ENCODE measurements around the gene ATP6V0E2.

ATP6V0E2 gene

DNA sequence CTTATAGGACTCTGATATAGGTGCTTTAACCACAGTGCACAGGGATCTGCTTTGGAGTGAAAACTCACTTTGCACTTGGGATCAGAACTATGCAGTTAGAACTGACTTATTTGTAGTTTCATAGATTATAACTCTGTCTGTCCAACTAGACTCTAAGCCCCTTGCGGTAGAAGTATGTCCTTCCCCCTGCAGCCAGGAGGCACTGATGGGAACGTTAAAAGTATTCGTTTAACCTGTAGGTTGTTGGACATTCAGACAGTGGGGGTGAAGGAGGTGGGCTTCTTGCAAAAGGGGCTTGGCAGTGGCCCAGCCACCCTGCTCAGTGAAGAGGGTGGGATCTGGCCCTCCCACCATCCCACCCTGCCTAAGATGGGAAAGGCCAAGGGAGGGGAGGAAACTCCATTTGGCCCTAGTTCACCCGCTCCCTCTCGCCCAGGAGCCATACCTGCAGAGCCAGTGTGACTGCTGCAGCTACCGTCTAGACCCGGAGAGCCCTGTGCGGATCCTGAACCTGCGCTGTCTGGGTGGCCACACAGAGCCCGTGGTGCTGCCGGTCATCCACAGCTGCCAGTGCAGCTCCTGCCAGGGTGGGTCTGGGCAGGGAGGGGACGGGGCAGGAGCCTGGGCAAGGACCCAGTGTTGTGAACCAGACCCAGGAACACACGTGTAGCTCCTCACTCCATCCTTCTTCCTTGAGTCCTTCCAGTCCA, 41.3 kb upstream of the ATP6V0E2 start:
- TF ChIP-seq, protein P1, sequence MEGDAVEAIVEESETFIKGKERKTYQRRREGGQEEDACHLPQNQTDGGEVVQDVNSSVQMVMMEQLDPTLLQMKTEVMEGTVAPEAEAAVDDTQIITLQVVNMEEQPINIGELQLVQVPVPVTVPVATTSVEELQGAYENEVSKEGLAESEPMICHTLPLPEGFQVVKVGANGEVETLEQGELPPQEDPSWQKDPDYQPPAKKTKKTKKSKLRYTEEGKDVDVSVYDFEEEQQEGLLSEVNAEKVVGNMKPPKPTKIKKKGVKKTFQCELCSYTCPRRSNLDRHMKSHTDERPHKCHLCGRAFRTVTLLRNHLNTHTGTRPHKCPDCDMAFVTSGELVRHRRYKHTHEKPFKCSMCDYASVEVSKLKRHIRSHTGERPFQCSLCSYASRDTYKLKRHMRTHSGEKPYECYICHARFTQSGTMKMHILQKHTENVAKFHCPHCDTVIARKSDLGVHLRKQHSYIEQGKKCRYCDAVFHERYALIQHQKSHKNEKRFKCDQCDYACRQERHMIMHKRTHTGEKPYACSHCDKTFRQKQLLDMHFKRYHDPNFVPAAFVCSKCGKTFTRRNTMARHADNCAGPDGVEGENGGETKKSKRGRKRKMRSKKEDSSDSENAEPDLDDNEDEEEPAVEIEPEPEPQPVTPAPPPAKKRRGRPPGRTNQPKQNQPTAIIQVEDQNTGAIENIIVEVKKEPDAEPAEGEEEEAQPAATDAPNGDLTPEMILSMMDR (IDR thresholded peaks at IDR 0.05; ENCODE audit: extremely low read depth, insufficient read depth, missing control alignments): no peak
- in situ Hi-C loops (cut with MboI; ENCODE audit: low pct_unique_long_range_greater_than_20kb, low sequenced_read_pairs, unreplicated experiment): no loop called here
- no peak for DNase-seq (ENCODE audit: low spot score)

DNA sequence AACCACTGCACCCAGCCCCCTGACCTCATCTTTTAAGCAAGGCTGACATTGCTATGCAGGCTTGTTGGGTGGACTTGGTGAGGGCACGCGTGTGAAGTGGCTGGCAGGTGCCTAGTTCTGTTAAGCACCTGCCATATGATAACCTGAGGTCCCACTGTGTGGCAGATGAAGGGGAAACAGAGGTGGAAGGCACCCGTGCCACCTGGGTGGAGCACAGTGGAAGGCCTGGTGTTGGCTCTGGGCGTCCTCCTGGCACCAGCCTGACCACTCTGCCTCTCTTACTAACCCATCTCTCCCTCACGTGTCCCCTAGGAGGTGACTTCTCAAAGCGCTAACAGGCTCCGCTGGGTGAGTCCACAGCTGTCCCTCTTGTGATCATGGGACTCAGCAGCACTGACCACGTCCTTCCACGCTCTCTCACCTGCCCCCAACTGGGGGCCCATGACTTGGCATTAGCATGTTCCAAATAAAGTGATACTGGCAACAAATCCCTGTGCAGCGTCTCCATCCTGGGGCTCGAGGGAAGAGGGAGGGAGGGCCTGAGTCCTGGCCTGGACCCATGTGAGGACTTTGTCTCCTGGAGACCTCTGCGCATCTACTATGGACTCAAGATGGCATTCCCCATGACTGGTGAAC, 40.2 kb upstream of the ATP6V0E2 start:
- no peak for DNase-seq (ENCODE audit: low spot score)
- in situ Hi-C loops (cut with MboI; ENCODE audit: low pct_unique_long_range_greater_than_20kb, low sequenced_read_pairs, unreplicated experiment): no loop called here
- TF ChIP-seq, protein P1 (IDR thresholded peaks at IDR 0.05; ENCODE audit: extremely low read depth, insufficient read depth, missing control alignments): no peak

DNA sequence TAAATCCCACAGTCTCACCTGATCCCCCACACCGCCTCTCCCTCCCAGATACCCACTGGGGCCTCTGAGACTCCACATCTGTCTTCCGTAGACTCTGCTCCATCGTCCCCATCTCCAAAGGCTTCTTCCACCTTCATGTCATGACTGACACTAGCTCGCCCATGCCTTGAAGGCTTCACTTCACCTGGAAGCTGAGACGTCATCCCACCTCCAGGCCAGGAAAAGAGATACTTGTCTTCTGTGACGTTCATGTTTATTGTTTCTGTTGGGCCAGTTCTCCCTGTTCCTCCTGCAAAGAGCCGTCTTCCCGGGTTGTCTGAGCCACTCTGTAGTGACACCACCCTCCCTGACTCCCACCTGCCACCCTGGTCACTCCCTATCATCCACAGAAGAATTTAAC, 39.2 kb upstream of the ATP6V0E2 start:
- in situ Hi-C loops (cut with MboI; ENCODE audit: low pct_unique_long_range_greater_than_20kb, low sequenced_read_pairs, unreplicated experiment): no loop called here
- TF ChIP-seq, protein P1 (IDR thresholded peaks at IDR 0.05; ENCODE audit: extremely low read depth, insufficient read depth, missing control alignments): no peak
- DNase-seq (ENCODE audit: low spot score): no peak

DNA sequence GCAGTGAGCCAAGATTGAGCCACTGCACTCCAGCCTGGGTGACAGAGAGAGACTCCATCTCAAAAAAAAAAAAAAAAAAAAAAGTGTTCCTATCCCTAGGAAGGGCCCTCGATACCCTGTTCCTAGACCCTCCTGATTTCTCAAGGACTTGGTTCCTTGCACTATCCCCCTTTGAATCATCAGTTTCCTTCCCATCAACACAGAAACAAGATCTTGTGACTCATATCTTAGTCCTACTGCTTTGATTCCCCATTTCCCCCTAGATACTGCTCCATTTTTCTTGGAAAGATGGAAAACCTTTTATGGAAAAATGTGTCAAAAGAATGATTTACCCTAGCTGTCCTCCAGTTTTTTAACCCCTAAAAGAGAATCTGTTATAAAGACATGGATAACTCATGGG, 37.3 kb upstream of the ATP6V0E2 start:
- no peak for DNase-seq (ENCODE audit: low spot score)
- TF ChIP-seq, protein P1 (IDR thresholded peaks at IDR 0.05; ENCODE audit: extremely low read depth, insufficient read depth, missing control alignments): no peak
- in situ Hi-C loops (cut with MboI; ENCODE audit: low pct_unique_long_range_greater_than_20kb, low sequenced_read_pairs, unreplicated experiment): no loop called here

DNA sequence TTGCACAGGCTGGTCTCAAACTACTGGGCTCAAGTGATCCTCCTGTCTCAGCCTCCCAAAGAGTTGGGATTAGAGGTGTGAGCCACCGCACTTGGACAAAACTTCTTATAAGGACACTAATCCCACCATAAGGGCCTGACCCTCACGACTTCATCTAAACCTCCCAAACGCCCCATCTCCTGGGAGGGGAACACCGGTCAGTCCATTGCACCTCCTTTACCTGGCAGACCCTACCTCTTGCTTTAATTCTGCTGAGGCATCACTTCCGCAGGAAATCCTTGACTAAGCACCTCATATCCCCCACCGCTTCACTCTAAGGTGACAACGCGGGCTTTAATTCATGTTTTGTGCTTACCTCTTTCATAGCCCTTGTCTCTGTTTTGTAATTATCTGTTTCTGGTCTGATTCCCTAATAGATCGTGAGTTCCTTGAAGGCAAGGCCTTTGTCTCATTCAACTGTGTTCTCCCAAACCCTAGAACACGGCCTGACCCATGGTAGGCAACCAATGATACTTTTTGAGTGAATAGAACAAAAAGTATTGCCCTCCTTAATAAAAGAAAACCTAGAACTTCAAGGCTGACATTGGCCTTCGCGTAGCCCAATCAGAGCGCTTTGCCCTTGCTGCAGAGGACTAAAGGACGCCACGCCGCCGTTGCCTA, 36.1 kb upstream of the ATP6V0E2 start:
- TF ChIP-seq, protein P1 (IDR thresholded peaks at IDR 0.05; ENCODE audit: extremely low read depth, insufficient read depth, missing control alignments): no peak
- in situ Hi-C loops (cut with MboI; ENCODE audit: low pct_unique_long_range_greater_than_20kb, low sequenced_read_pairs, unreplicated experiment): no loop called here
- no peak for DNase-seq (ENCODE audit: low spot score)

DNA sequence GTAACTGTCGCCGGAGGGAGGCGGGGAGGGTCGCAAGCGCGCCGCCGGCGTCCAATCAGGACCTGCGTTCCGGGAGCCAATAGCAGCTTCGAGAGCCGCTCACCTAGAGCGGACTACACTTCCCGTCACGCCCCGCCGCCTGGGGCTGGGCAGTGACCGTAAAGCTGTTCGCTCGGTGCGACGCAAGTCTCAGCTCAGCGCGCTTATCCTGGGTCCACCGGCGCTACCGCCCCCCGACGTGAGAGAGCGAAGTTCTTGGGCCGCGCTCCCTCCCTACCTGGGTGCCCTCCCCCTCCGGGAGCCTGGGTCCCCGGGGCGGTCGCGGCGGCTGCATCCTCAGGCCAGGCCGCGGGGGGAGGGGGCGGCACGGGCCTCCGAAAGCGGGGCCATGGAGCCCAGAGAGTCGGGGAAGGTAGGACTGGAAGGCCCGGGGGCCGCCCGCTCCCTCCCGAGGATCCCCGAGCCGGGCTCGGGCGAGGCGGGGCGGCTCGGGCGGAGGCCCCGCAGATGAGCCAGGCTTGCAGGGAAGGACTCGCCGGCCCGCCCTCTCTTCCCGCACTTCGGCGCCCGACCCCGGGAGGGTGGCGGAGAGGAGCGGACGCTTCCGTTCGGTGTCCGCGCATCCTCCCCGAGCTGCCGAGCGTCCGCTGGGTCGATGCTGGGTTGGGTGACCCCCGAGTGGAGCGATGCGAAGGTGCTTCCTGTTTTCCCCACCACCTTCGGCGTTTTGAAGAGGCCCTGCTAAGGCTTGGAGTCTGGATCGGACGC, 35.4 kb upstream of the ATP6V0E2 start, which contains the start of gene ZNF862:
ZNF862 (plus strand) TSS at position 152 of the 768 bp plus-strand sequence; CDS start at position 389, 237 bp downstream.
- DNase-seq (ENCODE audit: low spot score): peak; percentile 99
- TF ChIP-seq, protein P1 (IDR thresholded peaks at IDR 0.05; ENCODE audit: extremely low read depth, insufficient read depth, missing control alignments): no peak
- in situ Hi-C loops (cut with MboI; ENCODE audit: low pct_unique_long_range_greater_than_20kb, low sequenced_read_pairs, unreplicated experiment): no loop called here

Measured in GM13977 (cell line).